Activated CD4-positive, alpha-beta T cell treated with anti-CD3 and anti-CD28 coated beads, Interleukin-10, Interleukin-2, amounts not matched to agents 100 ng/mL and 50 ng/mL, durations not matched to agents 16 hours and 8 hours (primary cell): ENCODE results near the gene C6orf15.
"Not testable (repeated sequence)": the region's sequence is repeated elsewhere in the genome, so short reads cannot be mapped to it uniquely, and the experiment has no call there.

ENCODE experiments used
- DNase-seq: peaks from one replicate; pipeline ENCODE4 v3.0.0-alpha.2; 2020

Gene C6orf15

DNA sequence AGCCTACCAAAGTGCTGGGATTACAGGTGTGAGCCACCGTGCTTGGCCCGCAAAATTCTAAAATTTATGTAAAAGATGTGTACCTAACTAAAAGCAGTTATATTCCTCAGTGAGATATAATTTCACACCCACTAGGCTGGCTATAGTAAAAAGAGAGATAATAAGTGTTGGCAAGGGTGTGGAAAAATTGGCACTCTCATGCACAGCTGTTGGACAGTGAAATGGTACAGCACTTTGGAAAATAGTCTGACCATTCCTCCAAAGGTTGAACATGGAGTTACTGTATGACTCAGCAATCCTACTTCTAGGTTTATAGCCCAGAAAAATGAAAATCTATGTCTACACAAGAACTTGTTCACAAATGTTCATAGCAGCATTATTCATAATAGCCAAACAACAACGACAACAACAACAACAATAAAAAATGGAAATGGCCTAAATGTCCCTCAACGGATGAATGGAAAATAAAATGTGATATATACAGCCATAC, 13.9 kb downstream of the C6orf15 start:
- no peak for DNase-seq

DNA sequence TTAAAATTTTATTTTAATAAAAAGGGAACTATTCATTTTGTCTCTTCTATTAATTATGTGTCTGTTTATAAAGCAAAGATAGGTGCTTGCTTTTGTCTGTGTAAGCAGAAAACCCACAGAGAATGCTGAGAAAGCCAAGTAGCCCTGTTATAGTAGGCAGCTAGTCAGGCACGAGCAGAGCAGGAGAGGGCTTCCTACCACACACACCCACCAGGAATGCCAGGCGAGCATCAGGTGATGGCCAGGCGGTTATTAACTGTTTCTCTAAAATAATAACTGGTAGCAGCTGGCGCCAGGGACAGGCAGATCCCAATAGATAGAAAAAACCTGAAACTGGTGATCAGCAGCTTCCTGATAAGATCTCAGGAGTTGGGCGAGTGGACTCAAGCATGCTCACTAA, 15.7 kb downstream of the C6orf15 start:
- DNase-seq, result no peak

DNA sequence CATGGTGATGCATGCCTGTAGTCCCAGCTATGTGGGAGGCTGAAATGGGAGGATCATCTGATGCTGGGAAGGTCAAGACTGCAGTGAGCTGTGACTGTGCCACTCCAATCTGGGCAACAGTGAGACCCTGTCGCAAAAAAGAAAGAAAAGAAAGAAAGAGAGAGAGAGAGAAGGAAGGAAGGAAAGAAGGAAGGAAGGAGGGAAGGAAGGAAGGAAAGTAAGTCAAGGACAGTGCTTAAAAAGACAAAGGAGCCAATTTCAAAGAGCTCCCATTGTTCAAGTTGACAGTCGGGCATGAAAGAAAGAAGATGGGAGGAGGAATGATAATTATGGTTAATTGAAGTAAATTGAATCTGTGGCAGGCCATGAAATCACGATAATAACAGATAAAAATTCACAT, 16.2 kb downstream of the C6orf15 start:
- DNase-seq, result no peak

DNA sequence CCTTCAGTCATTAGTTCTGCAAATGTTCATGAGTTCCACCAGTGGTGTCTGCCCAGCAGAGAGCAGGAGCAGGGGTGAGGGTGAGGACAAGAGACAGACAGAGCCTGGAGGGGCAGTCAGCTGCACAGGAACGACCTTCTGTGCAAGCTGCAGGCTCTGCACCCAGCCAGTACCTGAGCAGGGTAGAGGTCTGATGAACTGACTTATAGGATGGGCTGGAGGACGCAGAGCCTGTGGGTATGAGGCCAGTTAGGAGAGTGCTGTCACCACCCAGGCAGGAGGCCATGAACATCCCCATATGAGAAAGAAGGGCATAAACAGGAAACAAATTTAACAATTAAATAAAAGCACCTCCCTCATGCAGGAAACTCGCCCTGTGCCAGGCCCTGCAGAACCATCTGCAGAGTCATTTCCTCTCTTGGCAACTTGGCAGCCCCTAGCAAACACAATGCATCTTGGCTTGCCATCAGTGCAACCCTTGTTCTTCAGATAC, 17.9 kb downstream of the C6orf15 start:
- DNase-seq, result peak; percentile 47

DNA sequence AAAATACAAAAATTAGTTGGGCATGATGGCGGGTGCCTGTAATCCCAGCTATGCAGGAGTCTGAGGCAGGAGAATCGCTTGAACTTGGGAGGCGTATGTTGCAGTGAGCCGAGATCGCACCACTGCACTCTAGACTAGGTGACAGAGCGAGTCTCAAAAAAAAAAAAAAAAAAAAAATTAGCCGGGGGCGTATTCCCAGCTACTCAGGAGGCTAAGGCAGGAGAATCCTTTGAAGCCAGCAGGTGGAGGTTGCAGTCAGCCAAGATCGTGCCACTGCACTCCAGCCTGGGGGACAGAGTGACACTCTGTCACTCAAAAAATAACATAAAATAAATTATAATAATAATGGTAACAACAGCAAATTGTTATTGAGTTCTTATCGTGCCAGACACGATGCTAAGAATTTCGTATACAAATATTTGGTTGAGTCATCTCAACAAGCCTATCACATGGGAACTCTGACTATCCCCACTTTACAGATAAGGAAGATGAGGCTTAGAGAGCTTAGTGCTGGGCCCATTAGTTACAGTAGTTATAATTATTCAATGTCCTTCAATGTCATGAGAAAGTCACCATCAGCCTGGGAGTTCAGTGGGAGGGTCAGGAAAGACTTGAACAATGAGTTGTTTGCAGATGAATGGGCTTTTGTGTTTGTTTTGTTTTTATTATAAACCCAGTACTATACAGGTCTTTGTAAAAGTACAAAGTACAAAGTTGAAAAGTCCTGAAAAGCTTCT, 19.4 kb downstream of the C6orf15 start:
- no peak for DNase-seq

DNA sequence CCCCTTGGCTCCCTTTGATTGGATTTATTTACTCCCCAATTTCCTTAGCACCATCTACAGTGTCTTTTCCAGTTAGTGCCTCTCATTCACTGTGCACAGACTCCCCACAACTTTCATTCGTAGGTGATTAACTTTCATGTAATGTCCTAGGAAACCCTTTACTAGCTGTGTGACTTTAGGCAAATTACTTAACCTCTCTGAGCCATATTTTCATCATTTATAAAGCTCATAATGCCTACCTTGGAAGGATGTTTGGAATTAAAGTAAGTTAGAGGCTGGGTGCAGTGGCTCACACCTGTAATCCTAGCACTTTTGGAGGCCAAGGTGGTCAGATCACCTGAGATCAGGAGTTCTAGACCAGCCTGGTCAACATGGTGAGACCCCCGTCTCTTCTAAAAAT, 20.1 kb downstream of the C6orf15 start:
- DNase-seq, result no peak

DNA sequence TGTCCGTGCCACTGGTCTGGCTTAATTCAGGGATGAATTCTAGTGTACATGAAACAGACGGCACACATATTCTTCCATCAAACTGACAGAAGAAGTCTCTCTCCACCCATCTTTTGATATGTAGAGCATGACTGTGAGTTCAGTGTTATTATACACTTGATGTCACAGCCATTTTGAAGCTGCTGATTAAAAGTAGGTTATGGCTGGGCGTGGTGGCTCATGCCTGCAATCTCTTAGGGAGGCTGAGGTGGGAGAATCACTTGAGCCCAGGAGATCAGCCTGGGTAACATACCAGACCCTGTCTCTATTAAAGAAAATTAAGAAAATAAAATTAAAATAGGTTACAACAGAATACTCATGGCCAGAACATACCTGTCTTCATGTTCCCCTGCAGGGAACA, 20.7 kb downstream of the C6orf15 start:
- no peak for DNase-seq

DNA sequence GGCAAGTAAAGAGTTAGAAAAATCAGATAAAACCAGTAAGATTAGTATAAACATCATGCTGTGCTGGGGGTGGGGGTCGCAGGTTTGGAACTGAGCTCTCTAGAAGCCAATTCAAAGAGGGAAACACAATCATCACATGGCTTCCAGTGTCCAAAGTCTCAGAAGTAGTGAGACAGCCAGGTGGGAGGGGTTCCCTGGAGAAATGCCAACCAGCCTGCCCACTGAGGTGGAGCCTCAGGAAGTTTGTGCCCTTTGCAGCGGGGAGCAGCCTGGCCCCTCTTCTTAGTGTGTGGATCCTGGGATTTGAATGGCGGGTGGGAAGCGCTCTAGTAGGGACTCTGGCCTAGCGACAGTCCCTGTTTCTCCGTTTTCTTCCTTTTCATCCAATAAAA, 21.4 kb downstream of the C6orf15 start:
- no peak for DNase-seq

DNA sequence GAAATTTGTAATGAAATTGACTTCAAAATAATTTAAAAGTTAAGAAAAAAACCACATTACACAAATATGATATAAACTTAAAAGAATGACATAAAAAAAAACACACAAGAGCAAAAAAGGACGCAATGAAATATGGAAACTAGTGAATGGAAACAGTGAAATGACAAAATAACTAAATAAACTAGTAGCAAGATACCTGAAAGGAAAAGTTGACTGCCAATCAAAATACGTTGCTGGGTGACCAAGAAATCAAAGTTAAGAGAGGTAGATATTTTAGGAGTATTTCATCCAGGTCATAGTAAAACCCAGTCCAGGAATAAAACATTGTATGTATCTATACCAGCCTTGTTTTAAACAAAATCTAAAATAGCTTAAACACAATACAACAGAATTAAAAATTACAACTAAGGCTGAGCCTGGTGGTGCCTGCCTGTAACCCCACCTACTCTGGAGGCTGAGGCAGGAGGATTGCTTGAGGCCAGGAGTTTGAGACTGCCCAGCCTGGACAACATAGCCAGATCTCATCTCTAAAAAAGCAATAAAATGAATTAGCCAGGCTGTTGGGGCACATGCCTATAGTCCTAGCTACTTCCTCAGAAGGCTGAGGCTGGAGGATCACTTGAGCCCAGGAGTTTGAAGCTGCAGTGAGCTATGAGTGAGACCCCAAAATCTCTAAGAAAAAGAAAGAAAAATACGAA, 22.0 kb downstream of the C6orf15 start:
- no peak for DNase-seq

DNA sequence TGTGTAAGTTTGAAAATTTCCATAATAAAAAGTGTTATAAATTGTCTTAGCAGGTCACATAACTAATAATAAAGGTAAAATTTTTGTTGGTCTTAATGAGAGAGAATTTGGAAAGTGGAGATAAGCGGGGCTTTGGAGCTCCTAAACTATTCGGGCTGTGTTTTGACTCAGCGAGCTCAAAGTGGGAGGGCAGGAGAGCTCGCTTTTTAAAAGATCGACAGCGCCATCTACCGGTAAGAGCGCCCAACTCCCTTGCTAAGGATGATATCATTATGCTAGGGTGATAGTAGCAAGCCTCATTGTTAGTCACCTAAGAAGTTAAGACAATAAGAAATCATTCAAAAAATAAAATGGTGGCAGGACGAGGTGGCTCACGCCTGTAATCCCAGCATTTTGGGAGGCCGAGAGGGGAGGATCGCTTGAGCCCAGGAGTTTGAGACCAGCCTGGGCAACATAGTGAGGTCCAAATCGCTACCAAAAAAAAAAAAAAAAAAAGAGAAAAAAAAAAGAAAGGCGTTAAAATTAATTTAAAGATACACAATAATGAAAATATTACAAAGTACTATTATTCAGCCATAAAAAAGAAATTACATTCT, 24.8 kb downstream of the C6orf15 start:
- peak; percentile 89 for DNase-seq

DNA sequence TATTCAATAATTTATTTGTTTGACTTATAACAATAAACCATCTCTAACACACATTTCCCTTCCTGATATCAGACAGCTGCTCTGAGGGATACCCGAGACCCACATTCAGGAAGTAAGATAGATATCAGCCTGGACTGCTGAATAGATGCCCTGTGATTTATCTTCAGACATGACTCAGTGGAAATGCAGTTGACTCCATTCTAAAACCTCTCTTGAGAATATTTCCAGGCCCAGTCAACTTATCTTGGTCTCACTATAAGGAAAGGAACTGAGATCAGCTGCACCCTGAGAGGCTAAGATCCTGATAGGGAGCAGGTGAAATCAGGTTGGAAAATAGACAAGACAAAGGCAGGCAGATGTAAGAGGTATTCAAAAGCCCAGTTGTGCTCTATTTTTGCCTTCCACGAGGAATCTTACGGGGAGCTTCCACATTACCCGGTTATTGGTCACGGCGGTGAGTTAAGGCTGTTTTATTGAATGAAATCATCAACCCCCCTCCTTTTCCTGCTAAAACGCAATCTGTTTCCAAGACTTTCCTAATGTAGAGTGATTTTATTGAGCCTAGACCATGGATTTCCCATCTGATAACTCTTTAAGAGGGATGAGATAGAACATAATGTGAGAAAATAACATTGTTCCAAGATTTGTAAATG, 25.5 kb downstream of the C6orf15 start:
- no peak for DNase-seq

DNA sequence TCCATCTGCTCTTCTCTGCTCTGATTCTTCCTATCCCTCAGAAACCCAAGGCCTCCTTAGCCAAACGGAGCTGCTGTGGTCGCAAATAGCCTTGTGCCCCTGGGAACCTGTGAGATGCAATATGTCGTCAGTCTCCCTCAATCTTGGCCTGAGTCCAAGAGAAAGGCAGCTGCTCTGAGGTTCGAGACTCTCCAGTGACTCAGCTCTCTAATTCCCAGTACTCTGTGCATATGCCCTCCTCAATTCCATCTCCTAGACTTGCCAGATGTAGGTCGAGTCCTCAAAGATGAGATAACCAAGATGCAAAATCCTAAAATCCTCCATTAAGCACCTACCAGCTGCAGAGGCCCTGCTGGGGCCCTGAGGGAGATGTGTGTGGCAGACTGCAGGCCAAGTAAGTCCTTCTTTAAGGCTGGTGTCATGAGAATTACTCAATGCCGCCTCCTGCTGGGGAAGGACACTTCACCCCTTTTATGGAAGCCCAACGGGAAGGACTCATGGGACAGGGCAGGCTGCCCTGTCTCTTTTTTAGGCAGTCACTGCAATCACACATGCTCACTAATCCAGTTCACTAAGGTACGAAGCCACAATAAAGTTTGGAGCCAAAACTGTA, 28.5 kb downstream of the C6orf15 start:
- DNase-seq, result peak; percentile 58

DNA sequence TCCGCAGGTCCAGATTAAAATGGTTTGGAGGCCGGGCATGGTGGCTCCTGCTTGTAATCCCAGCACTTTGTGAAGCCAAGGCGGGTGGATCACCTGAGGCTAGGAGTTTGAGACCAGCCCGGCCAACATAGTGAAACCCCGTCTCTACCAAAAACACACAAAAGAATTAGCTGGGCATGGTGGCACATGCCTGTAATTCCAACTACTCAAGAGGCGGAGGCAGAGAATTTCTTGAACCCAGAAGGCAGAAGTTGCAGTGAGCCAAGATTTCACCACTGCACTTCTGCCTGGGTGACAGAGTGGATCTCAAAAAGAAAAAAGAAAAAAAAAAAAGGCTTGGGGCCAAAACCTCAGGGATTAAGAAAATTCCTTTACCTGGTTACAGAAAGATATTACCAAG, 30.5 kb downstream of the C6orf15 start:
- DNase-seq, result no peak

DNA sequence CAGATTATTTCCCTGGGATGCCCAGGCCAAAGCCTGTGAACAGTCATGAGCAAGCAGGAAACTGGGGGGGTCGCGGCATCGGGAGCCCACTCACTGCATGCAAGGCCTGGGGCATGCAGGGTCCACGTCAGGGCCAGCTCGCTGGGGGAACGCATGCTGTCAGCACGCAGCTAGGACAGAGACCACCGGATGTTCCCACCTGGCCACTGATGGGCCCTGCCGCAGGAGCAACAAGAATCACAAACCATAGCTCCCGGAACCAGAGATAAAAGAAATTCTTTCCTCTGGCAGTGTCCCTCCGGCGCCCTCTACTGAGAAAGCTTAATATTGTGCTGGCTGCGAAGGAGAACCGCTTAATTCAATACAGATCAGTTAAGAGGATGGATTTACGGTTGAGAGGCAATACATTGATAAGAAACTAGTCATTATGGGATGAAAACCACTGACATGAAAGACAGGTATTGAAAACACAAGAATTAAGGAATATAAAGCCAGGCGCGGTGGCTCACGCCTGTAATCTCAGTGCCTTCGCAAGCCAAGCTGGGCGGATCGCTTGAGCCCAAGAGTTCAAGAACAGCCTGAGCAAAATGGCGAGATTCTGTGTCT, 32.6 kb downstream of the C6orf15 start:
- DNase-seq, result peak; percentile 76

DNA sequence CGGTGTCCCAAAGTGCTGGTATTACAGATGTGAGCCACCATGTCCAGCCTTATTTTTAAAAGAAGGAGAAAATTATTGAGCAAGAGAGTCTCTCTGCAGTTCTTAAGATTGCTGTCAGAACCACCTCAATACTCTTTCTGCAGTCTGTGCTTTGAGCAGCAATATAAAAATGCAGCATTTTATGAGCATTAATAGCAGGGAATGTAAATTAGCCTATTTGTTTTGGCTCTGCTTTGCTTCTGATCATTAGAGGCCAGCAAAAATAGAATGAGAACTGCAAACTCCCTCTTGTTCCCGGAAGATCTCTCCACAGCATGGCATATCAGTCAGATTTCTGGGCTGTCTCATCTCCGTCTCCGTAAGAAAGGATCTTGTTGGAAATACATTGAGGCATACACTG, 35.8 kb downstream of the C6orf15 start:
- DNase-seq, result no peak

DNA sequence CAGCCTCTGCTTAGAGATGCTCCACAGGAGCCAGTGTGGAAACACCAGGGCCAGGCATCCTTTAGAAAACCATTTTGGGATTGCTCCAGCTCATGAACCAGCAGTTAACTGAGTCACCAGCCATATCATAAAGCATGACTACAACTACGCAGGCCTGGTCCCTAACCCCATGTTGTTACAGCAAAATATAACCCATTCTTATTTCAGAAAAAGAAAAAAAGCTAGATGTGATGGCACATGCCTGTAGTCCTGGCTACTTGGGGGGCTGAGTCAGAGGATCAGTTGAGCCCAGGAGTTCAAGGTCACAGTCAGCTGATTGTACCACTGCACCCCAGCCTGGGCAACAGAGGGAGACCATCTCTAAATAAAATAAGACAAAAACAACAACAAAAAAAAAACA, 36.8 kb downstream of the C6orf15 start:
- no peak for DNase-seq

DNA sequence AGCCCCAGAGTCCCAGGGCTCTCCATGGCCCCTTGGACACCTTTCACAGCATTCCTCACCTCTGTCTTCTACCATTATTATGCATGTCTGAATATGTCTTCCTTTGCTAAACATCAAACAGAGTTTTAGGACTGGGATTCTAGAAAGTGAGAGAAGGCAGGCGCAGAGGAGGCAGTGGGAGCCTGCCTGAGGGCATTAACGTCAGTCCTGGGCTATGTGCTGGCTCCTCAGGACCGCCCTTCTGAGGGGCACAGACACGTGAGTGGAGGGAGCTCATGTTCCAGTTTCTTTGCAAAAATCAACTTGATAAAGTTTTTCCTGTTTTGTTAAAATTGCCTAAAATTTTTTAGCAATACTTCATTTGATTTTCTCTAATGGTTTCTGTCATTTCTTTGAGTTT, 38.0 kb downstream of the C6orf15 start:
- no peak for DNase-seq

DNA sequence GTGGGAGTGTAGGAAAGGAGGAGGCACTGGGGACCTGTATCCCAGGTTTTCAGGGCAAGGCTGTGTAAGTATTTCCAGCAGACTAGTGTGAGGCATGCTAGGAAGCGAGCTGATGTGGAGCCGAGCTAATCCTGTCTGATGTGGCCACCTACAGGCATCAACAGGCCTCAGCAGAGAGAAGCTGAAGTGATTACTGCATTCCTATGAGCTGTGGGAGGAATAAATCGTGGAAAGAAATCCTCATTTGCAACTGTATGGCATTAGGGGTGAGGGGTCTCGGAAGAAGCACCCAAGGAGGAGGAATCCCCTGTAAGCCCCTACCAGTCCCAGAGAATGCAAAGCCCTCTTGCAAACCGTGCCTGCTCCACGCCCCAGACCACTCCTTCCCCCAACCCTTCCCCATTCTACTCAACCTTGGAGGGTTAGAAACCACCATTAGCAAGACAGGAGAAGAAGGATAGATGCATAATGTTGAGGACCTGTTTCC, 41.6 kb downstream of the C6orf15 start:
- DNase-seq, result no peak

DNA sequence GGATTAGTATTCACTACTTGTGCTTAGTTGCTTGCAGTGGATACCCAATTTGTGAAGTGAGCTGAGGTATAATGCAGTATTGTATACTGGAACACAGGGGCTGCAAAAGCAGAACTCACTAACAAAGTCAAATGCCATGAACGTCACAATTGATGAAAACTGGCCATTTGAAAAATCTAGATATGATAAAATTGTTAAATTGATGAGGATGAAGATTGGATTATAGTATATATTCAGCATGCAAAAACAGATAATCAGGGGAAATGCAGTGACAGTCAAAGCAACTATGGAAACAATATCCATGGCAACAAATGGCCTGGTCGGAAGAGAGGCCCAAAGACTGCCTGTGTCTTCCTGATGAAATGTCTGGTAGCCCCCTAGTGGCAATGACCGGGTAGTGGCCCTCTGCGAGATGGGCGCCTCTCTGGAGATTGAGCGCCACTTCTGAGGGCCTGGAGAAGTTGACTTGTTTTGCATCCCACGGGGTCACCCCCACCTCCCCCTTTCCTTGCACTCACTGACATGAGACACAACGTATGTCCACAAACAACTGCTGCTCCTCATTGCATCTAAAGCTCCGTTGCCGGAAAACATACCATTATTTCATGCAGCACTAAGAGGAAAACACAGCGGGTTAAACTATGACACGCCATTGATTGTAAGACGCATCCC, 43.6 kb downstream of the C6orf15 start:
- DNase-seq, result peak; percentile 81

DNA sequence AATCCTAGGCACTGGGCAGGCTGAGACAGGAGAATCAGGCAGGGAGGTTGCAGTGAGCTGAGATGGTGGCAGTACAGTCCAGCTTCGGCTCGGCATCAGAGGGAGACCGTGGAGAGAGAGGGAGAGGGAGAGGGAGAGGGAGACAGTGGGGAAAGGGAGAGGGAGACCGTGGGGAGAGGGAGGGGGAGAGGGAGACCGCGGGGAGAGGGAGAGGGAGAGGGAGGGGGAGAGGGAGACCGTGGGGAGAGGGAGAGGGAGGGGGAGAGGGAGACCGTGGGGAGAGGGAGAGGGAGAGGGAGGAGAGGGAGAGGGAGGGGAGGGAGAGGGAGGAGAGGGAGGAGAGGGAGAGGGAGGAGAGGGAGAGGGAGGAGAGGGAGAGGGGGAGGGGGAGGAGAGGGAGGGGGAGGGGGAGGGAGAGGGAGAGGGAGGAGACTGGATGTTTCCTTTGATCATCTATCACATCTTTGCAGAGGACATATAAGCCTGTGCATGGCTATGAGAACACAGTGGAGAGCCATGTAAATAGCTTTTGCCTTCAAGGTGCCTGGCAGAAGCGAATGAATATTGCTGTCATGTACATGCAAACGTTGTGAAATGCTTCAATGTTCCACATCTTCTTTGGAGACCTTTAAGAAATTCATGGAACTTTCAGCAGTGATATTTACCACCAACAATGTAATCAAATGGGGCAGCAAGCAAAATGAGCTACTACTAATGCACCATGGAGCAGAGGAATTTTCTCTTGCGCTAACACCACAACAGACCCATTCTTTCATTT, 44.3 kb downstream of the C6orf15 start:
- DNase-seq, result not testable (repeated sequence)

DNA sequence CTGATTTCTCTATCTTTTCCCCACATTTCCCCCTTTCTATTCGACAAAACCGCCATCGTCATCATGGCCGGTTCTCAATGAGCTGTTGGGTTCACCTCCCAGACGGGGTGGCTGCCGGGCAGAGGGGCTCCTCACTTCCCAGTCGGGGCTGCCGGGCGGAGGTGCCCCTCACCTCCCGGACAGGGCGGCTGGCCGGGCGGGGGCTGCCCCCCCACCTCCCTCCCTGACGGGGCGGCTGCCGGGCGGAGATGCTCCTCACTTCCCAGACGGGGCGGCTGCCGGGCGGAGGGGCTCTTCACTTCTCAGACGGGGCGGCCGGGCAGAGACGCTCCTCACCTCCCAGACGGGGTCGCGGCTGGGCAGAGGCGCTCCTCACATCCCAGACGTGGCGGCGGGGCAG, 45.3 kb downstream of the C6orf15 start:
- not testable (repeated sequence) for DNase-seq
